Panc1 (cell line): ENCODE data around the gene LGALS12. TPM values are rescaled to one million over a fixed set of nuclear protein-coding genes. Genes with fewer than 3 reads are reported as not detected.

ENCODE experiments used
- ATAC-seq: fragments of 200-7000 bp; cut with Tn5 transposase; 2 replicates; pipeline ENCODE4 v1.9.1; 2020; ENCODE audit warnings: mild to moderate bottlenecking, moderate library complexity
- BruUV-seq: library from RNA; stranded (reverse); fragments of 400-500 nt; replicated peaks from 2 replicates; lab custom pipeline; 2021; lab: Mats Ljungman, UMichigan
- CTCF ChIA-PET: fragments of 300-600 bp; sonication (Branson Sonifier 250); formaldehyde crosslinking; loops from one replicate; lab custom pipeline; 2022; ENCODE audit warnings: antibody characterized with exemption; lab: Charles Lee
- POLR2A ChIA-PET: fragments of 300-600 bp; sonication (Branson Sonifier 250); formaldehyde crosslinking; loops from one replicate; lab custom pipeline; 2022; ENCODE audit warnings: antibody characterized with exemption; lab: Charles Lee
- DNase-seq: peaks from one replicate; pipeline ENCODE4 v3.0.0-alpha.2; 2010; ENCODE audit warnings: low read depth, low spot score
- H3K27ac ChIP-seq: 2 replicates; pipeline ENCODE4 v1.5.1; 2011; ENCODE audit warnings: mild to moderate bottlenecking, low read length, inconsistent platforms
- H3K27me3 ChIP-seq: fragments of 200-500 bp; sonication (Bioruptor generic); 2 replicates; pipeline ENCODE4 v1.6.0; 2014; ENCODE audit warnings: low read length, inconsistent platforms; ENCODE audit not compliant: control insufficient read depth, insufficient read depth
- H3K36me3 ChIP-seq: fragments of 200-500 bp; sonication (Bioruptor generic); 2 replicates; pipeline ENCODE4 v1.5.1; 2014; ENCODE audit warnings: inconsistent platforms, mild to moderate bottlenecking, low read length, moderate library complexity; ENCODE audit not compliant: control insufficient read depth, insufficient read depth
- H3K4me1 ChIP-seq: 2 replicates; pipeline ENCODE4 v1.5.1; 2011; ENCODE audit warnings: inconsistent platforms, mild to moderate bottlenecking, low read length, moderate library complexity; ENCODE audit not compliant: control insufficient read depth, insufficient read depth
- H3K4me3 ChIP-seq, 2 experiments: 2 replicates each; pipeline ENCODE4 v1.5.1; 2011 to 2012; ENCODE audit warnings: low read depth in 2 of 2, low read length in 2 of 2, mild to moderate bottlenecking in 2 of 2, inconsistent platforms in 1 of 2, moderate library complexity in 1 of 2
- H3K9me3 ChIP-seq: fragments of 200-500 bp; sonication (Bioruptor generic); 2 replicates; pipeline ENCODE4 v1.5.1; 2014; ENCODE audit warnings: low read depth, mild to moderate bottlenecking, inconsistent platforms, low read length, moderate library complexity; ENCODE audit not compliant: control insufficient read depth, insufficient read depth
- CTCF ChIP-seq: fragments of 450-650 bp; IDR thresholded peaks from 2 replicates; pipeline ENCODE4 v1.5.1; 2017; ENCODE audit warnings: mild to moderate bottlenecking
- POLR2AphosphoS5 ChIP-seq: IDR thresholded peaks from 2 replicates; pipeline ENCODE4 v1.6.1; 2012; ENCODE audit warnings: mild to moderate bottlenecking, low read depth, low read length, moderate library complexity
- SIN3A ChIP-seq: IDR thresholded peaks from 2 replicates; pipeline ENCODE4 v1.6.1; 2012; ENCODE audit warnings: low read depth, mild to moderate bottlenecking, low read length, moderate library complexity, borderline replicate concordance; ENCODE audit not compliant: insufficient read depth
- TCF7L2 ChIP-seq: IDR thresholded peaks from 2 replicates; pipeline ENCODE4 v1.6.1; 2011; ENCODE audit warnings: mild to moderate bottlenecking, low read depth, low read length, inconsistent platforms
- in situ Hi-C: cut with HindIII; loops from 2 replicates; pipeline ENCODE4 v1.10.0; 2016; ENCODE audit warnings: low sequenced_read_pairs, low pct_unique_long_range_greater_than_20kb
- intact Hi-C: fragments of 100-400 bp; cut with micrococcal nuclease; formaldehyde crosslinking; loops from one replicate; pipeline ENCODE4 v1.10.0; 2022; ENCODE audit not compliant: unreplicated experiment
- total RNA-seq: library from RNA; stranded (reverse); gene quantifications from one replicate; pipeline ENCODE4 v1.2.1, GENCODE V29; 2021; ENCODE audit not compliant: unreplicated experiment
- TF ChIP-seq, protein P1 (sequence below), 2 experiments: IDR thresholded peaks; 2 replicates each; pipeline ENCODE4 v1.6.1; 2011 to 2012; ENCODE audit warnings: low read depth in 2 of 2, control low read depth in 1 of 2, low read length in 1 of 2, mild to moderate bottlenecking in 1 of 2, moderate library complexity in 1 of 2; ENCODE audit not compliant: insufficient read depth in 1 of 2

The LGALS12 gene
- total RNA-seq, 1 experiment from 2014 or later = not detected

DNA sequence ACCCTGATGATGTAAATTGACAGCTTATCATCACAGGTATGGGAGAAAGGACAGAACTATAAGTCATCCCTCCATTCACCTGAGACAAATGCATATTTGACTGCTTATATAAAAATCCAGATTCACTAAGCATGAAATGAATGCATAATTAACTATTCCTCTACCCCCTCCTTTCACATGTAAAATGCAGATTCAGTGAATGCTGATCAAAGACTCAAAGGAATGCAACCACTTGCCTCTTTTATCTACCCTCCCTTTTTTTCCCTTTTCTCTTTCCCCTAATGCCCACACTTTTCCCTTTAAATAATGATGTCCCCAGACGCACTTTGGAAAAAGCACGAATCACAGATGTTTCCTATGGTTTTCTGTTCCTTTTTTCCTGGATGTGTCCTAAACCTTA is 26.2 kb downstream of the LGALS12 start:
- DNase-seq (no peak), ATAC-seq (no peak)
- no peak overlapping the region for H3K4me3 ChIP-seq
- ChIA-PET POLR2A (no interaction called here), CTCF (no interaction called here)
- no peaks in the 10 kb centered on the region for H3K36me3 ChIP-seq
- H3K27me3 ChIP-seq = peaks cover 9% of the 10 kb centered on the region; the same call in 1 of the 2 replicates
- no peaks in the 10 kb centered on the region for H3K4me1 ChIP-seq
- H3K27ac ChIP-seq = no peak overlapping the region
- no TSS peak for BruUV-seq
- no peaks in the 10 kb centered on the region for H3K9me3 ChIP-seq
- in situ Hi-C loops = no loop called here
- intact Hi-C loops = no loop called here
- TF ChIP-seq, protein P1, sequence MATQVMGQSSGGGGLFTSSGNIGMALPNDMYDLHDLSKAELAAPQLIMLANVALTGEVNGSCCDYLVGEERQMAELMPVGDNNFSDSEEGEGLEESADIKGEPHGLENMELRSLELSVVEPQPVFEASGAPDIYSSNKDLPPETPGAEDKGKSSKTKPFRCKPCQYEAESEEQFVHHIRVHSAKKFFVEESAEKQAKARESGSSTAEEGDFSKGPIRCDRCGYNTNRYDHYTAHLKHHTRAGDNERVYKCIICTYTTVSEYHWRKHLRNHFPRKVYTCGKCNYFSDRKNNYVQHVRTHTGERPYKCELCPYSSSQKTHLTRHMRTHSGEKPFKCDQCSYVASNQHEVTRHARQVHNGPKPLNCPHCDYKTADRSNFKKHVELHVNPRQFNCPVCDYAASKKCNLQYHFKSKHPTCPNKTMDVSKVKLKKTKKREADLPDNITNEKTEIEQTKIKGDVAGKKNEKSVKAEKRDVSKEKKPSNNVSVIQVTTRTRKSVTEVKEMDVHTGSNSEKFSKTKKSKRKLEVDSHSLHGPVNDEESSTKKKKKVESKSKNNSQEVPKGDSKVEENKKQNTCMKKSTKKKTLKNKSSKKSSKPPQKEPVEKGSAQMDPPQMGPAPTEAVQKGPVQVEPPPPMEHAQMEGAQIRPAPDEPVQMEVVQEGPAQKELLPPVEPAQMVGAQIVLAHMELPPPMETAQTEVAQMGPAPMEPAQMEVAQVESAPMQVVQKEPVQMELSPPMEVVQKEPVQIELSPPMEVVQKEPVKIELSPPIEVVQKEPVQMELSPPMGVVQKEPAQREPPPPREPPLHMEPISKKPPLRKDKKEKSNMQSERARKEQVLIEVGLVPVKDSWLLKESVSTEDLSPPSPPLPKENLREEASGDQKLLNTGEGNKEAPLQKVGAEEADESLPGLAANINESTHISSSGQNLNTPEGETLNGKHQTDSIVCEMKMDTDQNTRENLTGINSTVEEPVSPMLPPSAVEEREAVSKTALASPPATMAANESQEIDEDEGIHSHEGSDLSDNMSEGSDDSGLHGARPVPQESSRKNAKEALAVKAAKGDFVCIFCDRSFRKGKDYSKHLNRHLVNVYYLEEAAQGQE (IDR thresholded peaks at IDR 0.05; ENCODE audit: insufficient read depth in 1 of 2, low read depth in 2 of 2, low read length in 1 of 2) = no peak
- TF ChIP-seq TCF7L2 = no peak
- TF ChIP-seq CTCF = no peak
- TF ChIP-seq POLR2AphosphoS5 = no peak
- no peak for TF ChIP-seq SIN3A

- Histone ChIP-seq H3K27ac (no peak overlapping the region), H3K9me3 (no peaks in the 10 kb centered on the region), H3K4me1 (no peaks in the 10 kb centered on the region), H3K36me3 (no peaks in the 10 kb centered on the region), H3K27me3 (peaks cover 9% of the 10 kb centered on the region; the same call in 1 of the 2 replicates), H3K4me3 (no peak overlapping the region)
- no peak for TF ChIP-seq CTCF
- TF ChIP-seq, protein P1 (IDR thresholded peaks at IDR 0.05; ENCODE audit: insufficient read depth in 1 of 2, low read depth in 2 of 2, low read length in 1 of 2) = no peak
- TF ChIP-seq POLR2AphosphoS5 = no peak
- TF ChIP-seq TCF7L2 = no peak
- TF ChIP-seq SIN3A = no peak
- no peak for DNase-seq
- ChIA-PET POLR2A (no interaction called here), CTCF (no interaction called here)
- intact Hi-C loops (no loop called here), in situ Hi-C loops (no loop called here)
- BruUV-seq = no TSS peak
- no peak for ATAC-seq
Measured at GRCh38 chr11:63532799-63533475, 27.1 kb downstream of the LGALS12 start.
